Islet of Langerhans (tissue), 1 donor: ENCODE results near the gene SLITRK5.

Source experiments
- FAIRE-seq: peaks from one replicate; lab custom pipeline; 2011; peaks lifted over from hg19 to GRCh38; lab: Jason Lieb, UNC

SLITRK5 gene

GRCh38 chr13:87671031-87671752 lies at the start of gene SLITRK5:
SLITRK5 (plus strand) TSS chr13:87671371; CDS start chr13:87675389, 4,018 bp downstream.
- FAIRE-seq, result no peak

DNA sequence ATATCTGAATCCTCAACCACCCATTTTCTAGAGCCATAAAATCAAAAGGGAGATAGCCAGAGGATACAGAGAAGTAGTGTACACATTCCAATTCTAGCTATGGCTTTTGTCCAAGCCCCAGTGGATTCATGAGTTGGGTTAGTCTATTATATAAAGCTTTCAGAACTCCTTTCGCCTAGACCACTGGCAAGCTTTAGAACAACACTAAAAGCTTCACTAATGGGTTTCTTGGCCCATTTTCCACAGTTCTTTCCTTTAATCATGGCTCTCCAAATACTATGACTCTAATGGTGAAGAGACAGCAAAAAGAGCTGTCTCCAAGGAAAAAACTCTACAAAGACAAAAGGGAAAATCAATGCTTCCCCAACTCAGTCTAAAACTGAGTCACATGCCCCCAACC lies 48.2 kb upstream of the SLITRK5 start:
- FAIRE-seq, result no peak

DNA sequence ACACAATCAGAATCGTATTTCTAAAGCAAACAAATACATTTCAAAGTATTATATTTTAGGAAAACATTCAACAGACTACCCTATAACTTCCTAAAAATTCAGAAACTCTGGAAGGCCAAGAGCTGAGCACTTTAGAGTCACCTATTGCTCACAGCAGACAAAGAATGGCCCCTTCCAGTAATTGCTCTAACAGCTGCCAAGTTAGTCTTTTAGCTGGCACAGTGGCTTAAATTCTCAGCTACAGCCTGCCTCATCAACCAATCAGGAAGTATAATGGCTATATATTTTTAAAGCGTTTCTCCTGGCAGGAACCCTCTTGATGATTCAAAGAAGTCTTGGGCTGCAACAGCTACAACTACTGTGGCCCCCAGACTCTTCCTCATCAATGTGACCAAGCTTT lies 14.9 kb upstream of the SLITRK5 start:
- FAIRE-seq, result no peak

DNA sequence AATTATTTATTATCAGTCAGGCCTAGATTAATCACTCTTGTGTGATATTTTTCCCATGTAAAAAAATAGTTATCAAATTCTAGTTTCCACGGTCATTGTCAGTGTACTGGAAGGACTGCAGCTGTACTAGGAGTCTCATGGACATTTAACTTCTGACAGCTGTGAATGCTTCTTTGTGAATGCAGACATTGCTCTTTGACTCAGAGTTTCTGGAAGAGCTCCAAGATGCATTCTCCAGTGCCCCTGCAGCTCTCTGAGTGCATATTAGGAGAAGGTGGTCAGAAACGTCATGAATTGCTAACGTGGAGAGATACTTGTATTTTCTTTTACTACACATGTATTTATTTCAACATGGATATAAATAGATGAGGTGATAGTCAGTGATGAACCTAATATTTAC lies 9.7 kb upstream of the SLITRK5 start:
- FAIRE-seq, result no peak

DNA sequence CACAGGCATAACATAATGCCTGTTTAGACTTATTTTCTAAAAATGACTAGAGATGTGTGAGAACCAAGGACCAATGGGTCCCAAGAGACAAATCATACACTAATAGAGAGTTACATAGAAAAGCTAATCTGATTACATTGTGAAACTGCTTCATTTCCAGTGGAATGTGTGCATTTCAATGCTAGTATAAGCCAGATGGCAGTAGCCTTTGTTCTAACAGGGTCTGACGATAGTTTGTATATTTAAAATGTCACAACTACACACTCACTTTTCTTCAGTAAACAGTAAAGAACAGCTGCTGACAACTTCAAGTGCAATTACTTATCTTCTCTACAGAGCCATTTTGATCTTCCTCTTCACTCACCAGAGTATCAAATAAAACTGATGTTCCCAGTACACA lies 4.3 kb upstream of the SLITRK5 start:
- no peak for FAIRE-seq

GRCh38 chr13:87667686-87668085 lies 3.5 kb upstream of the SLITRK5 start:
- no peak for FAIRE-seq

- no peak for FAIRE-seq
Measured at GRCh38 chr13:87669379-87669978, 1.7 kb upstream of the SLITRK5 start.

- no peak for FAIRE-seq
Measured at GRCh38 chr13:87671753-87672605, 808 bp downstream of the SLITRK5 start.

DNA sequence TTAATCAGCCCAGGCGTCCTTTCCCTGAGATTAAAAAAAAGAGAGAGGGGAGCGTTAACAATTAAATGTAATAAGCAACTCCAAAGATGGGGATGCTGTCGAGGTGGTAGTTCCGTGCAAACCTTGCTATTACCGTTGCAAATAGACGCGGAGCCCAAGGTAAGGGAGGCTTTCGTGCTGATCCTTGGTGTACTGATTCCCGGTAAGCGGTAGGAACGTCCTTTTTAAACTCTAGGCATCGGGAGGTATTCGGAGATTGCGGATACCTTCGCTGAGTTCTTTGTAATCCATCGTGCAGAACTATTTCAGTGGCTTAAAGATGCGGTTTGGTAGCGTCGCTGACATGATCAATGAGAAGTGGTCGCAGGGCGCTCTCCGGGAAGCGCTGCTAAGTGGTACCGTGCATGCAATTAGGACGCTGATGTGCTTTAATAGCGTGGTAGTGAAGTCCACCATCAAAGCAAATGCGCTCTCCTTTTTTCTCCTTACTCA lies 3.1 kb downstream of the SLITRK5 start:
- FAIRE-seq, result no peak

GRCh38 chr13:87675851-87676250 lies 4.7 kb downstream of the SLITRK5 start:
- no peak for FAIRE-seq

GRCh38 chr13:87676254-87677042 lies 5.3 kb downstream of the SLITRK5 start:
- FAIRE-seq, result no peak

GRCh38 chr13:87677043-87677495 lies 5.9 kb downstream of the SLITRK5 start:
- no peak for FAIRE-seq

- no peak for FAIRE-seq
Measured at GRCh38 chr13:87677496-87678371, 6.6 kb downstream of the SLITRK5 start.

GRCh38 chr13:87678372-87678752 lies 7.2 kb downstream of the SLITRK5 start:
- no peak for FAIRE-seq

DNA sequence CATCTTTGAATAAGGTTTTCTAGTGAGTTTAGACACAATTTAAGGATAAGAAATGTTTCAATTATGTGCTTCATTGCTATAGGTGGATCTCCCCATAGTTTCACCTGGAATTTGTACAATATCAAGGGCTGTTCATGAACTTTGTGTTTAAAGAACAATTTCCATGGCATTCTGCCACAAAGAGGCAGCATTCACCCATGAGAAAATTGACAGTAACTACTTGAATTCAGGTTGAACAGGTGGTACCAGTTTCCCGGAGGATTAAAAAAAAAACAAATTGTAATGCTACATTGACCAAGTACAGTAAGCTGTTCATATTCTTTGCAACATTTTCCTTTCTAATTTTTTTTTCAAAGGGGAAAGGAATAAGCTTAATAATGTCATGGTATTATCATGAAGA lies 9.1 kb downstream of the SLITRK5 start:
- FAIRE-seq, result no peak

DNA sequence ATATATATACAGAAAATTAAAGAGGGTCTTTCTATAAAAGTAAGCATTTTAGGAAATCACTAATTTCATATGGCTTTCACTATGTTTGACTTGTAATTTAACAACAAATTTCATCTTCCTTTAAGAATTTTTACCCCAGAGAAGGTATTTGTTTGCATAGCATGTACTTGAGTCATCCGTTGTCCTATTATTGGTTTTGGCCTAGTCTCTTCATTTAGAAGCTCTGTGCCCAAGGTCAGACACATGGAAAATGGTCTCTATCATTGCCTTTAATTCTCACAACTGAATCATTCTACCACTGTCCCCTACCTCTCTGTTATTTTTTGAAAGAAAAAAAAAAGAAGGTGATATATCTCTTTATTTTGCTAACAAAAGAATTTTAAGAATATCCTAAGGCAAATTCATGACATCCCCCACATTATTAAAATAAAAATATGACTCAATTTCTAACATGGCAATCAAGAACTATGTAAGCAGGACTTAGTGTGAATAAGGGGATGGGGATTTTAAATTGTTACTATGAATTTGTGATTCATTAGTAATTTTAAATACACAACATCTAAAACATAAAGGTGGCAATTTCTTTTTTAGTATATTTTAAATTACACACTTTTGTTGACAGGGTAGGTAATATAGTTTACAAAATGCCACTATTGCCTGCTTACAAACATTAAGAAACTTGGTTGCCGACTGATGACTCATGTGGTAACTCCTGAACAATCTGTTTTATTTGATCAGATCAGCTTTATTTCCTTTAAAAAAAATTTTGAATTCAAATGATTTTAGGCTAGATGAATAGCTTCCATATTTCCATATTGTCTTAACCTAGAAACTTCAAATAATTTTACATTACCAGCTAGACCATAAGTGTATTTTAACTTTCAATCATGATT lies 13.9 kb downstream of the SLITRK5 start:
- FAIRE-seq, result no peak

DNA sequence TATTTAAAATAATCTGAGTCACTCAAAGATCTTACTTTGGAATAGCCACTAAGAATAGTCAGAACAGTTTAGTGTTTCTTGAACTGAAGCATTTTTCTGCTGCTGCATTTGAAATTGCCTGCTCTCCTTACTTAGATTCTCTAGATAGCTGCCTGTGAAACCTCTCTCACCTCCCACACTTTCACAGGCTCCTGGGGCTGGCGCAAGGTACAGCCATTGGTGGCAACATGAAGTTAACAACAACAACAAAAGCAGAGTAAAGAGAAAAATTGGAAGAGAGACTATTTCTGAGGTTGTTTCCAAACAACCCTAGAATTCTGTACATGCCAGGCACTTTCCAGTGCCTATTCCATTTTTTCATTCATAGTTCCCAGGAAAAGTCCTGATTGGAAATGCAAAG lies 25.3 kb downstream of the SLITRK5 start:
- FAIRE-seq, result no peak

- no peak for FAIRE-seq
Measured at GRCh38 chr13:87698268-87698667, 27.1 kb downstream of the SLITRK5 start.

GRCh38 chr13:87709947-87710346 lies 38.8 kb downstream of the SLITRK5 start:
- no peak for FAIRE-seq

DNA sequence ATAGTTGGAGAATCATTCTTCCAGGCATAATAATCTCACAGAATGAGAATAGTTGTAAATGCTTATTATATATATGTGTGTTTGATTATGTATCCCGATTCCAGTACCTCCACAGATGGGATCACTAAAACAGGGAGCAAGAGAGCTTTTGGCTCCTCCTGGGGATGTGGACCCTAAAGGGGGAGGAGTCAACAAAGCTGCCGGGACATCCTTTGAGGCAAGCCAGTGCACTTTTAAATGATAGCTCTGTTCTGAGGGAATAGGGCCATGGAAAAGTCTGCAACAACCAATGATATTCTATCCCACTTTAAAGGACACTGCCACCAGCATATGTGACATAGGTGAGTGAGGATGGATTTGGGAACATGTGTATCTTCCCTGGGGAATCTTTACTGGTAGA lies 40.8 kb downstream of the SLITRK5 start:
- FAIRE-seq, result no peak
